HG03108 (cell line): ENCODE data around the gene AKAP3.

Experiments used
- ATAC-seq: cut with Tn5 transposase; IDR thresholded peaks from one replicate; pipeline ENCODE4 v1.9.1; 2021; ENCODE audit warnings: moderate library complexity; ENCODE audit not compliant: unreplicated experiment

AKAP3 gene

DNA sequence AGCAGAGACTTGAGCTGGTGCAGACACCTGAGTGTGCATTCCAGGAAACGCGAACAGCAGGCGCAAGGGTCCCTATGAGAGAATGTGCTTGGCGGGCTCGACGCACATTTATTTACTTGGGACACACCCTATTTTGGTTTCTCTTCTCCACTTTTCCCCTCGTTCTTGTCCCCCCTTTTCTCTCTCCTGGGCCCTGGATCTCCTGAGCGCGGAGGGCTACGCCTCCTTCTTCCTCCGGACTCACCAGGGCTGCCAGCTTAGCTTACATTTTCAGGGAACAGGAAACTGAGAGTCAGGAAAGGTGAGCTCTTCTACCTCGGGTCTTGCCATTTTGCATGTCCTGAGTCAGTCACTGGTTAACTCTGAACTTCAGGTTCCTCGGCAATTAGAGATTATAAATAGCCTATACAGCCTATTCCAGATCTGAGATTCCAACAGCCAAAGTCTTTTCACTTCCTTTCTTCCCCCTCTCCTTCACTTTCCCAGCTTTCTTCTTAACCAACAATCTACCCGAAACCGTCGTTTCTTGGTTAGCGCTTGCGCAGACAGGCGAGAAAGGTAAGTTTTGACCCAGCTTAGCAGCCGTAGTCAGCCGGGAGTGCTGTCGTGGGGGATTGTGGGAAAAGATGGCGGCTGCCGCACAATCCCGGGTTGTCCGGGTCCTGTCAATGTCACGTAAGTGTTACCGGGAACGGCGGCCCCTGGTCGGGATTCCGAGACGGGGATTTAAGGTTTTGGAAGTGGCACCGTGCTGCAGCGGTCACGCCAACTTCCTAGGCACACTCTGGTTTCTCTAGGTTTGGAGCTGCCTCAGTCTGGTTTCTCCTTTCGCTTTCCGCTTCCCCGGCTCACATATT lies at the start of gene AKAP3, which contains the start of gene NDUFA9:
Gene AKAP3, minus strand, starts transcription at position 551 of the 857 bp plus-strand sequence. CDS start 10,855 bp downstream, outside the sequence.
Gene NDUFA9, plus strand, starts transcription at position 614 of the 857 bp plus-strand sequence. Its CDS starts 13 bp downstream, at position 627.
- ATAC-seq = peak; percentile 65

DNA sequence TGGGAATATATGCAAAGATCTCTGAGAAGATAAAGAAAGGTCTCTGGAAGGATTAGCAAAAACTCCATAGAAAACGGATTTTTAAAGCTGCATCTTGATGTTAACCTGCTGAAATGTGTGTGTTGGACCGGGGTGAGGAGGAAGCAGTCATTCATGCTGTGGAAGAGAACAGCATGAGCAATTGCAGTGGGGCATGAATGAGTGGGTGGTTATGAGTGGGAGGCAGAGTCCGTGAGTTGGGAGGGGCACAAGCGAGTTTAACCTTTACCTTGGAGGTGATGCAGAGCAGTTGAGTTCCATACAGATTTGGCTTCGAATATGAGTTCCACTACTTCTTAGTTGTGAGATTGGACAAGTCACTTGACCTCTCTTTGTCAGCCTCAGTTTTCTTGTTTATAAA lies 41.9 kb upstream of the AKAP3 start:
- ATAC-seq = no peak

DNA sequence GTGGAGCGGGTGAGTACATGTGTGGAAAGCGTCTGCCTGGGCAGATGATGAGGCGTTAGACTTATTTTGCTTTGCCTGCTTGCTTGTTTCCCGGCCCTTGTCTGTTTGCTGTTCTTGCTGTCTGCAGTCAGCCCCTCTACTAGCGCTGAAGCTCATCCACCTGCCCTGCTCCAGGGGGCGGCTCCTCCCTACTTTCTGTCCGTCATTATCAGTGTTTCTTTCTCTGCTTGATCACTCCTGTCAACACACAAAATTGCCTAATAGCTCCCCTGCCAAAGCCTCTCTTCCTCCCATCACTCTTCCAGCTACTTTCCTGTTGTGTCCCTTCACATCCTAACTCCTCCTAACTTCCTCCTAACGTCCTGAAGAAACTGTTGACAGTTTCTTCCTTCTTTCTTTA lies 36.5 kb upstream of the AKAP3 start:
- ATAC-seq = no peak

DNA sequence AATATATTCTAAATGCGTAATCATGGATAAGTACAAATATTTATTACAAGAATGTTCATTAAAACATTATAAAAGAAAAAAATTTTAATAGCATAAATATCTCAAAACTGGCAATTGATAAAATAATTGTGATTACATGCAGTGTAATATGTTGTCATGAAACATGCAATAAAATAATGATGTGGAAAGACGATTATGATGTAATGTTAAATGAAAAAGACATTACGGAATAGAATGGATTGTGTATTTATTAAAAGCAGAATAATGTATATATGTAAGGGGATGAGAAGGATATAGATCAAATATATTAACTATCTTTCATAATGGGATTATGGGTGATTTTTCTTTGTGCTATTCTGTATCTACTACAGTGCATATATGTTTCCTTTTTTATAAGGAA lies 32.9 kb upstream of the AKAP3 start:
- no peak for ATAC-seq

DNA sequence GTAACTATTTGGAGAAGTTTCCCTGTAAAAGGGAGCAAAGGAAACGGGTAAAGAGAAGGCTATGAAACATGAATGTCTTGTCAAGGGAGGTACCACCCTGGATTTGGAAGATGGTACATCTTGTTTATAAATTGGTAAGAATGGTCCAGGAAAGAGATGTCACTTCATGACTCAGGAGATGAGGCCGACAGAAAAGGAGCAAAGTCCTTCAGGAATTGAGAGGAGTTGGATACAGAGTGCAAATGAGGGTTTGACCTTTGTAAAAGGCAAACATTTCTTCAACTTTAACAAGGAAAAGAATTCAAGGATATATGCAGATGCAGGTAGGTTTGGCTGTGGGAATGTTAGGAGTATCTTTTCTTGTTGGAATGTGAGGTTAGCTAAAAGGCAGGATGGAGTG lies 30.9 kb upstream of the AKAP3 start:
- no peak for ATAC-seq

DNA sequence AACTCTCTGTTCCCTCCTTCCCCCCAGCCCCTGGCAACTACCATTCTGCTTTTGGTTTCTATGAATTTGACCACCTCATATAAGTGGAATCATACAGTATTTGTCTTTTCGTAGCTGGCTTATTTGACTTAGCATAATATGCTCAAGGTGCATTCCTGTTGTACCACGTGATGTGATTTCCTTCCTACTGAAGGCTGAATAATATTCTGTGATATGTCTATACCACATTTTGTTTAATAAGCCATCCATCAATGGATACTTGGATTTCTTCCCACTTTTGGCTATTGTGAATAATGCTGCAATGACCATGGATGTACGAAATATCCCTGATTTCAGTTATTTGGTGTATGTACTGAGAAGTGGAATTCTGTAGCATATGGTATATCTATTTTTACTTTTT lies 16.4 kb upstream of the AKAP3 start:
- ATAC-seq = no peak

DNA sequence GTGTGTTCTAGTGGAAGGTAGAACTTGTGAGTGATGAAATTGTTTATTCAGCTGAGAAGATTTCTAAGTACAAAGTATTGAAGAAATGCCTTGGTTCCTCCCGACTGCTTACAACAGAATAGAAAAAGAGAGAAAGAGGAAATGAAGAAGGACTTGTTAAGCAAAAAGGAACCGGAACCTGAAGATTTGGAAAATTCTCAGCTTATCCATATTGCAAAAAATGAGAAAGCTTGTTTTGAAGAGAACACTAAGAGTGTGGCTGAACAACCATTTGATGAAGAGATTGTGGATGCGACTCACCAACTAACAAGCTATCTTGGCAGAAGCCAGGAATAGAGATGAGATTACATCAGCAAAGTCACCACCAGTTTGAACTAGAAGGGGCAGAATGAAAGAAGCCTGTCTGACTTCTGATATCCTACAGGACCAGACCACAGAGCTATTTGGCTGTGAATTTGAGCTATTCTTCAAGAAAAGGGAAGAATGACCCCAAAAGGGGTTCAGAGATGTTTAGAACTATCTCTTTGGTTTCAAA lies 15.2 kb upstream of the AKAP3 start:
- no peak for ATAC-seq

DNA sequence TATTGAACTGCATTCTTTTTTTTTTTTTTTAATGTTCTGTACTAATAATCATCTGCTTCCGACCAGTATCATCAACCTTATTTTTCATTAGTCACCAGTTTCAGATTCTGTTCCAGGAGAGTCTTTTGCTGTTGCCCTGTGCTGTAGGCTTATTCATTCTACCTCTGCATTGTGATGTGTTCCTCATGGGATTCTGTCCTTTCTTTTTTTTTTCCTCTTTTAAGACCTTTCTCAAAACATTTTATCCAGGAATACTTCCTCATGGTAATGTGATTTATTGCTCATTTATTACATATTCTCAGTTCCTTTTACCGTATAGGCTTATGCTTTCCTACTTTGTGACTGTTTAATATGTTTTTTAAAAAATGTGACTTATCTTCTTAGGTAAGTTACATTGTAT lies 4.8 kb upstream of the AKAP3 start:
- no peak for ATAC-seq

DNA sequence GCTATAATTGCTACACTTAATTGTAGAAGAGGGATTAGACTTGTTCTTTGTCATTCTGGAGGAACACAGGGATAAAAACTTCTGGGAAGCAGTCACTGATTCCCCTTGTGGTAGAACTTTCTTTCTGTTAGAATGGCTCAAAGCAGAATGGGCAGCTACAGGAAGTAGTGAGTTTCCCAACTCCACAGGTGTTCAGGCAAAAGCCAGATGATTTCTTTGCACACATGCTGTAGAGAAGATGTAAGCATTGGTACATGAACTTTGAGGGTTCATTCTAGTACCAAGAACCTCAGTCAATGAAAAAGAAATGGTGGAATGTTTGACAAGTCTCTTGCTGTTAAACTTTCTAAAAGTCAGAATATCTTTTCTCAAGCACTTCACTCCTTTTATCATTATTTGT lies 4.4 kb upstream of the AKAP3 start:
- no peak for ATAC-seq

DNA sequence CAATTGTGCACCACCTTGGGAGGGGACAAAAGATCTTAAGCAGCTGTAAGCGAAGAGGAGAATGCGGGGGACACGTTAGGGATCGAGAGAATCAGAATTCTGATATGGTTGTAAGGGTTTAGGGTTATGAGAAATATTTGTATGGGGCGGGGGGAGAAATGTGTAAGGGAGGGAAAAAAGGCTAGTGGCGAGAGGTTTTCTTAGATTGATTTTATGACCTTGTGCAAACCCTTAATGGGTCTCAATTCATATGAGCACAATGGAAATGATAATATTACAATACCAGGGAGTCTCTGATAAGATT lies 459 bp upstream of the AKAP3 start:
- no peak for ATAC-seq

DNA sequence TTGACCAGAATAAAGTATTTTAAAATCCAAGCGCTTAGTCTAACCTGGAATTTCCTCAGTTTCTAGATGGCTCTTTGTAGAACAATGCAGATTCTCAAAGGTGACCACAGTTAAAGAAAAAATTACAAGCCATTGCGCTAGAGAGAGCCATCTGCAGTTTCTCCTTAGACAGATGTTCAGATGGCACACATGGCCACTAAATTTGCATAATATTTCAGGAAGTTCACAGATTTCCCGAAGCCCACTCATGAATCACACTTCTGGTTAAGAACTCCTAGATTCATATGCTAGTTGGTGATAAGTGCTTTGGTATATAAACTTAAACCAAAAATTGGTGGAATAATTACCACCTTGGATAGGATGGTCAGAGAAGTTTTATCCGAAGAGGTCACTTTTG lies 749 bp downstream of the AKAP3 start:
- ATAC-seq = peak; percentile 38

DNA sequence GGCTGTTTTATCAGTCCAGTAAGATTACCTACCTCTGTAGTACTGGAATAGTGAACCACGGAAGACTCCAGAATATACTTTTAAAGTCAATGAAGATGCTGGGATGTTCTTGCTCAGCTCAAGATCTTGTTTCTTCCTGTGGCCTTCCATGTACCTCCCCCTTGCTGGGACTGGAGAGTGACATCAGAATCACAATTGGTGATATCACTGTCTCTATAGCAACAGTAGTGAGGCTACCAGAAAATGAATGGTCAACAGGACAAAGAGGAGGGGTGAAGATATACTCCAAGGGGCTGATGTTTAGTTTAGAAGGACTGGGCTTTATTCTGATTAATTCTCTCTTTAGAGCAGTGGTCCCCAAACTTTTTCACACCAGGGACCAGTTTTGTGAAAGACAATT lies 3.8 kb downstream of the AKAP3 start:
- ATAC-seq = no peak

DNA sequence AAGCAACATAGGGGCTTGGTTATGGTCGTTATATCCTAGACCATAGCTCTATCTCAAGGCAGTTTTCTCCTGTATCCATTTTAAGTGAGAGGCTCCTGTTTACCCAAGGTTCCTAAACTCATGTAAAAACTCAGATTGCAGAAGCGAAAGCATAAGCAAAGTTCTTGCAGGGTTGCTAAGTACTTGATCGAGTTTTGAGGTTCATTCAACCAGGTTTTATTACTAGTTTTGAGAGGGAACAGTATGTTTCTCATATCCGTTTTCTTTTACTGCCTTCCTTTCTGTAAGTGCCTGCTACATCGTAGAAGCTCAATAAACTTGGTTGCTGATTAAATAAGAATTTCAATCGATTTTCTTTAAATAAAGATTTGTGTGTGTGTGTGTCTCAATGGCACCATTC lies 5.1 kb downstream of the AKAP3 start:
- peak; percentile 75 for ATAC-seq

DNA sequence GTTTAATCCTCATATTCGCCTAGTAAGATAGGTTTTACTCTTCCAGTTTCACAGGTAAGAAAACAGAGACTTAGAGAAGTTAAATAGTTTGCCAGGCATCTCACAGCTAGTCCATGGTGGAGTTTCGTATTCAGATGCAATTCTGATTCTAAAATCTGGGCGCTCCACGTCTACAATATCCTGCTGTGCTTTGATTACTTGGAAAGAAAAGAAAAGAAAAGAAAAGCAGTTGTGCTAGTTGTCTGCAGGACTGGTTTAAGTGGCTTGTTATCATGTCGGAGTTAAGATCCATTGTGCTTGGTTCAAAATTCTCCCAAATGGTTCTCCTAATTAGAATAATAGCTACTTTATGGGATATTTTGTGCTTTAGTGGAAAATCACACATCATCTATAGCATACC lies 18.6 kb downstream of the AKAP3 start:
- no peak for ATAC-seq

DNA sequence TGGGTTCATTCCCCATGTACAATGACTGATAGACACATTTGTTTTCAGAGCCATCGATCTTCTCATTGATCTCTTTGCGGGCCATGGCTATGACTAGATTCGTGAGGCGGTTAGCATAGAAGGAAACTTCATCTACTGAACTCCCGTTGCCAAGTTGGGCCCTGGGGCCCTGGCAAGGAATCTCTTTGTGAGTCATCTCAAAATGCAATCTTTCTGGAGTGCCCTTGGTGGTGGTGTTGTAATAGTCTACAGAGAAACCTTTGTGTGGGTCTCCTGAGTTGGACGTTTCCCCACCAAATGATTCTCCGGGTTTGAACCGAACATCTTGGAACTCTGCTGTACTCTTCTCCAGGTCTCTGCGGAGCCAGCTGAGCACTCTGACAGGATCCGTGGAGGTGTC lies 20.4 kb downstream of the AKAP3 start:
- ATAC-seq = no peak

DNA sequence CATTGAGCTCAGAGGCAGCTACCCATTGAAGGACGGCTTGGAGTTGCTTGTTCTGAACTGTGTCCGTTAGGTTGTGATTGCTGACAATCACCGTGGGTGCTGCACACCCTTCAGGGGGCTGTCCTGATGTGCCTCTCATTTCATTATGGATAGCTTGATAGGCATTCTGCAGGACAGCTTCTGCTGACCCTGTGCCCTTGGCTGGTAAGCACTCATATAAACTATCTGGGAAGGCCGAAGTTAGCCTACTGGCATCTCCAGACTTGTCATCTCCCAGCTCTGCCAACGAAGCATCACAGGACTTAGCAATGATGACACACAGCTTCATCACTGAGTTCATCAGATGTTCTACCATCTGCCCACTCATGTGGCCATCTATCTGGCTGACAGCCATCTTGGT lies 22.3 kb downstream of the AKAP3 start:
- ATAC-seq = no peak

DNA sequence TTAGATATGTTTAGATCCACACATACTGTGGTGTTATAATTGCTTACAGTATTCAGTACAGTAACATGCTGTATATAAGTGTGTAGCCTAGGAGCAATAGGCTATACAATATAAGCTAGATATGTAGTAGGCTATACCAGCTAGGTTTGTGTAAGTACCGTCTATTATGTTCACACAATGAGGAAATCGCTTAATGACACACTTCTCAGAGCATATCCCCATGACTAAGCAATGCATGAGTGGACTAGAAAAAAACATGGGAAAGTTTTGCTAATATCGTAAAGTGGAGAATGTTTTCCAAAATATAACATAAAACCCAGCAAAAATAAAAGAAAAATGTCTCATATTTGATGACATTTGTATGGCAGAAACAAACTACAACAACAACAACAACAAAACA lies 27.3 kb downstream of the AKAP3 start:
- no peak for ATAC-seq

DNA sequence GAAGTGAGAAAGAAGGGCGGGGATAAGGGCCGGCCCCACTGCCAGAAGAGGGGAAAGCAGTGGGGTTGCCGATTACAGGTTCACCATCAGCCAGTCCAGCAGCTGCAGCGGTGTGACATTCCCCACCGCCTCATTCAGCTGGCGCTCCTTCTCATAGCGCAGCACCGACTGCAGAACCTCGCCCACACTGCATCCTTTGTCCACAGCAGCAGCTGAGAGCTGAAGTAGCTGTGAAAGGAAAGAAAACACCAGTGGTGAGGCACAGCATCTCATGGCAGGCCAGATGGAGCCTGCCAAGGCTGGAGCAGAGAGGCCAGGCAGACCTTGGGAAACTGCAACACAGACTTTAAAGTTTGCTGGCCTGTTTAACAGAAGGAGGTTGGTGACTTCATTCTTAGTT lies 33.2 kb downstream of the AKAP3 start:
- ATAC-seq = no peak

DNA sequence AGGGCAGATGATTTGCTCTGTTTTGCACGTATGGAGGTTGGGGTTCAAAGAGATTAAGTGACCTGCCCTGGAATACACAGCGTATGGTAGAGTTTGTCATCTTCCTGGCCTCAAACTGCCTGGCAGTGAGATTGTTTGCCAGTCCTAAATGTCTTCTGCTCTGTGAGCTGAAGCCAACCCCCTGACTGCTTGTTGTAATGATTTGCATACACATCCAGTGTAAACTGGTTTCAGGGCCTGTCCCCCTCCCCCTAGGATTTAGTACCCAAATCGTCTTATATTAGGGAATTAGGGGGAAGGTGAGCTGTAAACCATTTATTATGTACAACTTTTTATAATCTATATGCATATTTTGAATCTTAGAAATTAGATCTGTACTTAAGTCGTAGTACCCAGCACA lies 38.4 kb downstream of the AKAP3 start:
- ATAC-seq = no peak

DNA sequence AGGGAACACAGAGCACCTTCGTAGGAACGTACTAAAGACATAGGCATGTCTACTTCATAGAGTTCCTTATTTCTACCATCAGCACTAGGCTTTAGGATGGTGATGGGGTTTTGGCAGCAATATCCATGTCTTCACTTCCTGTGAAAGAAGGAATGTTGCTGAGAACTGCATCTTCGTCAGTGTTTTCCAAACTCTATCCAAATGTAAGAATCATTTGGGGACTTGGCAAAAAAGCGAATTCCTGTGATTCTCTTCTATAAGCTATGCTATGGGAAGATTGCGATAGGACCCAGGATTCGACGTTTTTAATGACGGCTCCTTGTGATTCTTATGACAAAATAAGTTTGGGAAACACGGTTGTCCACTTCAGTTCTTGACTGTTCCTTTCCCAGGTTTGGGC lies 39.8 kb downstream of the AKAP3 start:
- no peak for ATAC-seq

DNA sequence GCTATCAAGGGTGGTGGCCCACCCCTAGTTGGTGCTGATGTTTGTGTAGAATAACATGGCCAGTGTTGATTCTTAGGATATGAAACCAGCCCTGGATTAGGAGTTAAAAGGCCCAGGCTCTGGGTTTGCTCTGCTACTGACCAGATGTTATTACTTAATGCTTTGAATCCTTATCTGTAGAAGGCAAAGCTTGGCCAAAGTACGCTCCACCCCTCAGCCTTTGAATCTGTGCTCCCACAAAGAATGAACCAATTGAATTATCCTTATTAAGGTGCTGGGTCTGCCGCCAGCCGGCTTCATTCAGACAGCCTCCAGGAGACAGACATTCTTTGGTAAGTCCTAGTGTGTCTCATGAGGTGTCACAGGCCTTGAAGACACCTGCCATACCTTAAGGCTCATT lies 41.8 kb downstream of the AKAP3 start:
- no peak for ATAC-seq

DNA sequence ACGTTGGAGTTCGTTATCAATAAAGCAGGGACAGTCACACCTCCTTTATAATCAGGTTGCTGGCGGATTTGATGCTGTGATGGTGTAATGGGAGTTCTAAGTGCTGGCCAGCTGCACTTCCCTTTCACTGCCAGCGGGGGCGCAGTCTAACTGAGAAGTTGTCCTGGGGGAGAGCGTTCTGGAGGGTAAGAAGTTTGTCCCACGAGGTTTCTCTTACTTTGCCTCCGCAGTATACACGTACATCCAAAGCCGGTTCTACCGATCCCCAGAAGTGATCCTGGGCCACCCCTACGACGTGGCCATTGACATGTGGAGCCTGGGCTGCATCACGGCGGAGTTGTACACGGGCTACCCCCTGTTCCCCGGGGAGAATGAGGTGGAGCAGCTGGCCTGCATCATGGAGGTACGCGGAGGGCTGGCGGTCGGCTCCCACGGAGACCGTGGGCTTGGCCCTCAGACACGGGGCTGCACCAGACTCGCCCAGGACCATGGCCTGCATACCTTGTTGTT lies 44.1 kb downstream of the AKAP3 start:
- peak; percentile 94 for ATAC-seq

DNA sequence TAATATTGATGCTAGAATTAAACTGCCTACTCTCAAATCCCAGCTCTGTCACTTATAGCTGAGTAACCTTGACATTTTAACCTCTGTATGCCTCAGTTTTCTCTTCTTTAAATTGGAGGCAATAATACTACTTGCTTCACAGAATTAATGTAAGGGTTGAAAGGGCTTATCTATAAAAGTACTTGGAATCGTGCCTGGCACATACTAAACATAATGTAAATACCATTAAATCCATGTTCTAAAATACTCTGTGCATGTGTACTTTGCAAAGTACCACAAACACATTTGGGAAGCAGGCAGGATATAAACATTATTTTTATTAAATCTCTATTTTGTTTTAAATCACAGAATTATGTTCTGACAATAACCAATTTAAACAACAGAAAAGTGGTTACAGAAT lies 44.9 kb downstream of the AKAP3 start:
- no peak for ATAC-seq
